ENCODE measurements around the gene IFIT5. TPM values are rescaled to one million over a fixed set of nuclear protein-coding genes. Genes with fewer than 3 reads are reported as not detected.

The IFIT5 gene
- total RNA-seq, 1 donor from 2014 or later = 22.5 TPM

DNA sequence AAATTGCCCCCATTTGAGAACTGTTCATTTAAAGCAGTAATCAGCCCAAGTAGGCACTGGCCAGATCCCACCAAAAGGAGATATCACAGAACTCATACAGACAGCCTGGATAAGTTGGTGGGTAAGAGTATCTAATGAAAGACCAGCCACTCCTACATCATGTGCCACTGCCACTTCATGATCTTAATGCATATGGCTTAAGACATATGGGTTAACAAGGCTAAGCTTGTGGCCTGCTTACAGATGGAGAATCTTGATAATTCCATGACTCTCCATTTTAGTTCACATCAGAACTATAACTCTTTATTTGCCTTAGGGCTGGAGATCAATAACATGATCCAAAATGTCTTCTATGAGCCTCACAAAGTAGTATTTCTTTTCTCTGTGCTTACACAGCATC is 43.3 kb upstream of the IFIT5 start:
- no peak overlapping the region for H3K27ac Mint-ChIP-seq (ENCODE audit: unreplicated experiment)
- H3K36me3 Mint-ChIP-seq (ENCODE audit: unreplicated experiment) = peaks cover 2% of the 10 kb centered on the region
- no peaks in the 10 kb centered on the region for H3K27me3 Mint-ChIP-seq (ENCODE audit: unreplicated experiment)
- peaks cover 31% of the 10 kb centered on the region for H3K4me1 Mint-ChIP-seq (ENCODE audit: unreplicated experiment)
- DNase-seq (ENCODE audit: extremely low spot score, unreplicated experiment) = no peak
- H3K4me3 Mint-ChIP-seq (ENCODE audit: unreplicated experiment) = no peak overlapping the region
- no peaks in the 10 kb centered on the region for H3K9me3 Mint-ChIP-seq (ENCODE audit: unreplicated experiment)
- TF ChIP-seq CTCF (IDR thresholded peaks at IDR 0.05) = no peak

- H3K4me3 Mint-ChIP-seq (ENCODE audit: unreplicated experiment) = no peak overlapping the region
- no peaks in the 10 kb centered on the region for H3K27me3 Mint-ChIP-seq (ENCODE audit: unreplicated experiment)
- H3K9me3 Mint-ChIP-seq (ENCODE audit: unreplicated experiment) = no peaks in the 10 kb centered on the region
- no peak for TF ChIP-seq CTCF (IDR thresholded peaks at IDR 0.05)
- H3K36me3 Mint-ChIP-seq (ENCODE audit: unreplicated experiment) = no peaks in the 10 kb centered on the region
- DNase-seq (ENCODE audit: extremely low spot score, unreplicated experiment) = no peak
- H3K27ac Mint-ChIP-seq (ENCODE audit: unreplicated experiment) = no peak overlapping the region
- peaks cover 30% of the 10 kb centered on the region for H3K4me1 Mint-ChIP-seq (ENCODE audit: unreplicated experiment)
Observed at GRCh38 chr10:89371987-89372386, 42.4 kb upstream of the IFIT5 start.

DNA sequence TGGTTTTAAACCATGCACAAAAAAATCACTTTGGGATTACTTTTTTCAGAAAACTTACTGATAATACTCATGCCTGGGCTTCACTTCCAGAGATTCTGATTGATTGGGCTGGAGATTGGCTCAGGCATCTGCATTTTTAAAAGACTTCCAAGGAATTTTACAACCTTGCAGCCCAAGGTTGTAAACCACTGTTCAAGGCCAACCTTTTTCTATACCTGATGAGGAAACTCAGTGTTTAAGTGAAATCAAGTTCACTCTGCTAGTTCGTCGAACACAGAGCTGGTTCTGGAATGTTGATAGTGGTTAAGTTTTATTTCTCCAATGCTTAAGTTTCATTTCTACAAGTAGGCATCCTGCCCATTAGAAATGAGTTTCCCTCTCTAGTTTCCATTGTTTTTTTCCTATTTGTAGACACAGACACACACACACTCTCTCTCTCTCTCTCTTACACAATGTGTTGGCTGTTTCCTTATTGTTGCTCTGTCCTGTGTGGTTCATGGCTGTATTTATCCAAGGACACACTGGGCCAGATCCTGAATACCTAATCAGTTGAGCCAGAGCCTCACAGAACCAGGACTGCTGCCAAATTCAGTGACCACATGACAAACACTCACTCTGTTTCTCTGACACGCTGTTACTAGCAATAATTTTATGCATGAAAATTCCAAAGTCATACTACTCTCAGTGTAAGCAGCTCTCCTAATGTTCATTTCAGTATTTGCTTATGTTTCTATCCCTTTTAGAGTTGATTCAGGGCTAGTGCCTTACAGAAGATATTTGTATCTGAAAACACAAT is 40.3 kb upstream of the IFIT5 start:
- Mint-ChIP-seq H3K27ac (ENCODE audit: unreplicated experiment) (peak overlapping the region; percentile 83), H3K36me3 (ENCODE audit: unreplicated experiment) (no peaks in the 10 kb centered on the region), H3K27me3 (ENCODE audit: unreplicated experiment) (no peaks in the 10 kb centered on the region), H3K4me3 (ENCODE audit: unreplicated experiment) (no peak overlapping the region), H3K4me1 (ENCODE audit: unreplicated experiment) (peaks cover 29% of the 10 kb centered on the region), H3K9me3 (ENCODE audit: unreplicated experiment) (no peaks in the 10 kb centered on the region)
- TF ChIP-seq CTCF (IDR thresholded peaks at IDR 0.05) = no peak
- DNase-seq (ENCODE audit: extremely low spot score, unreplicated experiment) = no peak

GRCh38 chr10:89374713-89375141 is 39.6 kb upstream of the IFIT5 start:
- peak overlapping the region; percentile 83 for H3K27ac Mint-ChIP-seq (ENCODE audit: unreplicated experiment)
- DNase-seq (ENCODE audit: extremely low spot score, unreplicated experiment) = no peak
- no peak overlapping the region for H3K4me3 Mint-ChIP-seq (ENCODE audit: unreplicated experiment)
- no peak for TF ChIP-seq CTCF (IDR thresholded peaks at IDR 0.05)
- no peaks in the 10 kb centered on the region for H3K36me3 Mint-ChIP-seq (ENCODE audit: unreplicated experiment)
- no peaks in the 10 kb centered on the region for H3K27me3 Mint-ChIP-seq (ENCODE audit: unreplicated experiment)
- no peaks in the 10 kb centered on the region for H3K9me3 Mint-ChIP-seq (ENCODE audit: unreplicated experiment)
- peaks cover 26% of the 10 kb centered on the region for H3K4me1 Mint-ChIP-seq (ENCODE audit: unreplicated experiment)

DNA sequence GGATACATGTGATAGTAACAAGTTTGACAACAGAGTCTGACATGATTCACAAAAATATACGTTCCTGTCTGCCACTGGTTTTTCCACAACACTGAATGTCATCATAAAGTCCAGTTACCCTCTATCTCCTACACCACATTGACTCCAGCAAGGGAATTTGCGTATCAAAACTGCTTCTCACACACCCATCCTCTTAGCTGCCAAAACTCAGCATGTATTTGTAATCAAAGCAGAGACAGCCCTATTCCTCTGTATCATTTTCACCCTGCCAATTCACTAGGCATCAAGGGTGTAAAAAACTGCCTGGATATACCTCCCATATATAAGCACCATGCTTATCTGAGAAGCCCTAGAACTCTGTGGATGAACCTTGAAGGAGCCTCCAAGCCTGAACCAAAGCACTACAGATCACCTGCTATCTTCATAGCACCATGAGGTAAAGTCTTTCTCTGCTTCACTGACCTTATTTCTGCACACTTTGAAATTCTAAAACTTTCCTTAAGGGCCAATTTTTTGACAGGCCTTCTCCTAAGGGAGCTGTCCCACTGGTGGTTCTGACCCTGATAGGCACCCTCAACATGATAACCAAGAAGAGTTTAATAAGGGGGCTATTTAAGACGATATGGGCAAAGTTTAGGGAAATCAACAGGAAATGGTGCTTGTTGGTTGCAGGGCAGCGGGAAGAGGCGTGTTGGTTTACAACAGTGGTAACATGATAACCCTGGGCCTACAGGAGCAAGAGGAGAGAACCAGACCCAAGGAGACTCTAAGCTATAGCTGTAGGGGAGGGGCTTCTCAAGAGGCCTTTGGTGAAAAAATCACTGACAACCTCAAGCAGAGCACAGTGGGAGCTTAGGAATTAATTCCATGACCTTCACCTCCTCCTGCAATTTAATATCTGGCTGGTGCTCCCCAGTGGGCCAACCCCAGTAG is 36.4 kb upstream of the IFIT5 start, which contains the start of gene IFIT1B:
IFIT1B (plus strand) TSS at position 352 of the 933 bp plus-strand sequence; CDS start at position 432, 80 bp downstream.
- peaks cover 26% of the 10 kb centered on the region for H3K4me1 Mint-ChIP-seq (ENCODE audit: unreplicated experiment)
- no peaks in the 10 kb centered on the region for H3K36me3 Mint-ChIP-seq (ENCODE audit: unreplicated experiment)
- no peak for TF ChIP-seq CTCF (IDR thresholded peaks at IDR 0.05)
- no peak within 1 kb of the TSS for H3K27ac Mint-ChIP-seq (ENCODE audit: unreplicated experiment)
- DNase-seq (ENCODE audit: extremely low spot score, unreplicated experiment) = no peak
- H3K9me3 Mint-ChIP-seq (ENCODE audit: unreplicated experiment) = no peaks in the 10 kb centered on the region
- no peaks in the 10 kb centered on the region for H3K27me3 Mint-ChIP-seq (ENCODE audit: unreplicated experiment)
- no peak within 1 kb of the TSS for H3K4me3 Mint-ChIP-seq (ENCODE audit: unreplicated experiment)

Data from osteocyte (in vitro differentiated cells).